Transverse colon (tissue), 4 donors: Measurements from ENCODE around the gene POLR1F. TPM values are rescaled to one million over a fixed set of nuclear protein-coding genes. Genes with fewer than 3 reads are reported as not detected.
A peak's percentile ranks its signal among the peaks of the same experiment; 100 is the strongest.

Experiments
- DNase-seq: peaks from one replicate; pipeline ENCODE4 v3.0.0-alpha.2; 2019
- H3K27ac ChIP-seq, 4 donors: fragments of 200-600 bp; sonication (generic); 2 replicates each; pipeline ENCODE4 v1.5.1; 2016 to 2018; ENCODE audit warnings: inconsistent platforms in 4 of 4
- H3K27me3 ChIP-seq: fragments of 200-600 bp; sonication (generic); 2 replicates; pipeline ENCODE4 v1.5.1; 2017; ENCODE audit warnings: inconsistent platforms
- H3K36me3 ChIP-seq, 4 donors: fragments of 200-600 bp; sonication (generic); 2 replicates each; pipeline ENCODE4 v1.5.1; 2017 to 2019; ENCODE audit warnings: inconsistent platforms in 4 of 4
- H3K4me1 ChIP-seq, 4 donors: fragments of 200-600 bp; sonication (generic); 2 replicates each; pipeline ENCODE4 v1.5.1; 2017 to 2020; ENCODE audit warnings: inconsistent platforms in 4 of 4
- H3K4me3 ChIP-seq, 4 donors: fragments of 200-600 bp; sonication (generic); 1 replicate in 1 of 4; 2 replicates in 3 of 4; pipeline versions ENCODE4 v1.5.1 to v1.6.1; 2017 to 2019; ENCODE audit warnings: inconsistent platforms in 4 of 4
- H3K9me3 ChIP-seq, 2 donors: fragments of 200-600 bp; sonication (generic); 2 replicates each; pipeline ENCODE4 v1.5.1; 2017 to 2019; ENCODE audit warnings: inconsistent platforms in 2 of 2
- EP300 ChIP-seq: sonication (generic); formaldehyde crosslinking; IDR thresholded peaks from one replicate; pipeline ENCODE4 v1.6.1; 2017; ENCODE audit warnings: antibody characterized with exemption, low read depth
- POLR2A ChIP-seq: fragments of 450-650 bp; IDR thresholded peaks from one replicate; pipeline ENCODE4 v1.6.1; 2016; ENCODE audit warnings: antibody characterized with exemption, mild to moderate bottlenecking, moderate library complexity
- POLR2AphosphoS5 ChIP-seq, 3 donors: sonication (generic); formaldehyde crosslinking; IDR thresholded peaks; one replicate each; pipeline ENCODE4 v1.6.1; 2016; ENCODE audit warnings: antibody characterized with exemption in 3 of 3
- WGBS, 2 donors: methylation state at CpG; one replicate each; pipeline ENCODE4 v1.1.5; 2018; ENCODE audit warnings: low coverage in 1 of 2; 5-methylcytosine and 5-hydroxymethylcytosine counted together
- in situ Hi-C, 4 donors: fragments of 200-750 bp; cut with MboI; loops; one replicate each; pipeline versions ENCODE4 v1.15.0 to v1.15.1; 2017; ENCODE audit warnings: low sequenced_read_pairs in 3 of 4, low pct_ligation_motif_present in 1 of 4, low pct_unique_long_range_greater_than_20kb in 1 of 4
- intact Hi-C: fragments of 100-400 bp; cut with DNase I; formaldehyde crosslinking; loops from one replicate; pipeline ENCODE4 v1.15.1; 2023; ENCODE audit warnings: low total_unique reads
- total RNA-seq, 4 donors: library from RNA; depleted of rRNA; stranded (reverse); fragments of >200 nt; gene quantifications; one replicate each; pipeline ENCODE4 v1.1.0, GENCODE V29; 2016
- TF ChIP-seq, protein P1 (sequence below), 5 experiments: fragments of 200-600 bp in 3 of 5; fragments of 450-650 bp in 2 of 5; sonication (generic) in 3 of 5; IDR thresholded peaks; 1 replicate in 2 of 5; 2 replicates in 3 of 5; pipeline ENCODE4 v1.5.1; 2016 to 2017; ENCODE audit warnings: antibody characterized with exemption in 5 of 5, inconsistent platforms in 3 of 5, mild to moderate bottlenecking in 2 of 5, moderate library complexity in 1 of 5

The POLR1F gene, protein sequence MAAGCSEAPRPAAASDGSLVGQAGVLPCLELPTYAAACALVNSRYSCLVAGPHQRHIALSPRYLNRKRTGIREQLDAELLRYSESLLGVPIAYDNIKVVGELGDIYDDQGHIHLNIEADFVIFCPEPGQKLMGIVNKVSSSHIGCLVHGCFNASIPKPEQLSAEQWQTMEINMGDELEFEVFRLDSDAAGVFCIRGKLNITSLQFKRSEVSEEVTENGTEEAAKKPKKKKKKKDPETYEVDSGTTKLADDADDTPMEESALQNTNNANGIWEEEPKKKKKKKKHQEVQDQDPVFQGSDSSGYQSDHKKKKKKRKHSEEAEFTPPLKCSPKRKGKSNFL
- 1 to 10 TPM in 3 of 4 donors, under 1 TPM in 1; 0.20 to 7.5 (median 3.7) TPM for total RNA-seq

DNA sequence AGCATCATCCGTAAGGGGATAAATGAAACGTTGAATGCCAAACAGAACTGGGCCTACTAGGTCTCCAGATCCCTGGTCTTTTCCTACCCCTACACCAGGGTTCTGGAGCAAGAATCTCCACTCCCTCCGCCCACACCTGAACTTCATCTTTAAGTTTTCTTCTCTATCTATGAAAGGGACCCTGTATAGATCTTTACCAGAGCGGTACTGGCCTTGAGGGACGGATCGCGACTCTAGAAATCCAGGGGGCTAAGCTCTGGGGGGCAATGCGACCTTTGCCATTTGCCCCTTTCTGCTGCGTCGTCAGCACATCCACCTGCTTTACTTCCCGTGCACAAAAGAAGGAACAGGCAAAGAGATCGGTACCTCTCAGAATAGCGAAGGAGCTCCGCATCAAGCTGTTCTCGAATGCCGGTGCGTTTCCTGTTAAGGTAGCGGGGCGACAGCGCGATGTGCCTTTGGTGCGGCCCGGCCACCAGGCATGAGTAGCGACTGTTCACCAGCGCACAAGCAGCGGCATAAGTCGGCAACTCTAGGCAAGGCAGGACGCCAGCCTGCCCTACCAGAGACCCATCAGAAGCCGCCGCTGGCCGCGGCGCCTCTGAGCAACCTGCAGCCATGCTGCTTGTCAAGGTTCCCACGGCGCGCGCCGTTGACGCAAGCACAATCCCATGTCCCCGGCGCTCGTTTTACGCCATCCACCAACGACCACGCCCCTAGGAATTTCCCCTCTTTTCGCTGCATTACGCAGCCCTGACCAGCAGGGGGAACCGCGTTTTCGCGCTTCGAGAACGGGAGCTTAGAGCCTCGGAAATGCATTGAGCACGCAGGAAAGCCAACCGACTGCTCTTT lies at the start of gene POLR1F:
Gene POLR1F, minus strand, starts transcription at position 641 of the 852 bp plus-strand sequence. Its CDS starts 21 bp downstream, at position 620.
- in situ Hi-C loops, result loop anchor here in 1 of 4 donors (25.0 kb wide), 1 partner anchor 604 kb away; no protein-coding TSS in a partner anchor
- Histone ChIP-seq H3K36me3 (no peaks in the 10 kb centered on the region), H3K9me3 (no peaks in the 10 kb centered on the region), H3K27me3 (no peaks in the 10 kb centered on the region), H3K4me3 (peak within 1 kb of the TSS; percentile 73 to 90 (median 80)), H3K4me1 (peaks cover 5 to 20% (median 14%) of the 10 kb centered on the region in 4 donors), H3K27ac (peak within 1 kb of the TSS; percentile 77 to 83 (median 82))
- intact Hi-C loops, result no loop called here
- peak; percentile 95 for DNase-seq
- WGBS, 2 donors, result 0% methylated on average over 4 to 44 of the region's 56 CpGs
- TF ChIP-seq, protein P1, sequence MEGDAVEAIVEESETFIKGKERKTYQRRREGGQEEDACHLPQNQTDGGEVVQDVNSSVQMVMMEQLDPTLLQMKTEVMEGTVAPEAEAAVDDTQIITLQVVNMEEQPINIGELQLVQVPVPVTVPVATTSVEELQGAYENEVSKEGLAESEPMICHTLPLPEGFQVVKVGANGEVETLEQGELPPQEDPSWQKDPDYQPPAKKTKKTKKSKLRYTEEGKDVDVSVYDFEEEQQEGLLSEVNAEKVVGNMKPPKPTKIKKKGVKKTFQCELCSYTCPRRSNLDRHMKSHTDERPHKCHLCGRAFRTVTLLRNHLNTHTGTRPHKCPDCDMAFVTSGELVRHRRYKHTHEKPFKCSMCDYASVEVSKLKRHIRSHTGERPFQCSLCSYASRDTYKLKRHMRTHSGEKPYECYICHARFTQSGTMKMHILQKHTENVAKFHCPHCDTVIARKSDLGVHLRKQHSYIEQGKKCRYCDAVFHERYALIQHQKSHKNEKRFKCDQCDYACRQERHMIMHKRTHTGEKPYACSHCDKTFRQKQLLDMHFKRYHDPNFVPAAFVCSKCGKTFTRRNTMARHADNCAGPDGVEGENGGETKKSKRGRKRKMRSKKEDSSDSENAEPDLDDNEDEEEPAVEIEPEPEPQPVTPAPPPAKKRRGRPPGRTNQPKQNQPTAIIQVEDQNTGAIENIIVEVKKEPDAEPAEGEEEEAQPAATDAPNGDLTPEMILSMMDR (IDR thresholded peaks at IDR 0.05), result peak; percentile 85 to 89 (median 88)
- TF ChIP-seq POLR2AphosphoS5 (IDR thresholded peaks at IDR 0.05) (peak; percentile 85 to 92 (median 89)), EP300 (no peak), POLR2A (peak; percentile 83)

DNA sequence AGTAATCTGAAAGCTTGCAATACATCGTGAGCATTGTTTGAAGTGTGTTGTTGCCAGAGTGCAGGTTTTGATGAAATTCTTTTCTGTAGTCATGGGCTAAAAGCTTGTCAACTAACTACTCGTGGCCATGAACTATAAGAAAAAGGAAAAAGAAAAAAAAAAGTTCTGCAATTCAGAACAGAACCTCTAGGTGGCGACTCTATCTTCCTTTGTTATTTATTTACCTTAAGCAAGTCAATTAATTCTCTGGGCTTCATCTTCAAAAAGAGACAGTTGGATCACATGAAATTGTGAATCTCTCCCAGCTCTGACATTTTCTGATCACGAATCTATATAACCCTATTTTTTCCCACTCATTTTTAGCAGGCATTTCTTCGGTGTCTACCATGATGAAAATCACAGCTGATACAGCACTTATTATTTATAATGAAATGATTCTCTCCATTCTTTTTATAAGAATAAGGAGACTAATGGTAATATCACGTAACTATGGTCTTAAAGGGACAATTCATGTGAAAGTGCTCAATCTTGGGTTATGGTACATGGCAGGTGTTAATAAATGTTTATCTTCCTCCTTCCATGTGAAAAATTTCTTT lies 45.8 kb upstream of the POLR1F start:
- H3K27ac ChIP-seq, result no peak overlapping the region
- no peak for DNase-seq
- no peak overlapping the region for H3K4me3 ChIP-seq
- intact Hi-C loops (loop anchor here (10.0 kb wide), 1 partner anchor 420 kb away; no protein-coding TSS in a partner anchor), in situ Hi-C loops (loop anchor here in 3 of 4 donors (10.0 to 25.0 kb wide), 5 partner anchors 408 to 840 kb away; partner anchors contain the start of gene ITGB8 (in 1 of the 3))
- H3K9me3 ChIP-seq, result no peaks in the 10 kb centered on the region
- 31 to 36% methylated on average over 6 of the region's 6 CpGs for WGBS, 2 donors
- no peaks in the 10 kb centered on the region for H3K27me3 ChIP-seq
- H3K4me1 ChIP-seq, result no peaks in the 10 kb centered on the region
- TF ChIP-seq POLR2A (no peak), POLR2AphosphoS5 (IDR thresholded peaks at IDR 0.05) (no peak), EP300 (no peak)
- TF ChIP-seq, protein P1 (IDR thresholded peaks at IDR 0.05), result peak; percentile 58 to 82 (median 68)
- no peaks in the 10 kb centered on the region for H3K36me3 ChIP-seq

DNA sequence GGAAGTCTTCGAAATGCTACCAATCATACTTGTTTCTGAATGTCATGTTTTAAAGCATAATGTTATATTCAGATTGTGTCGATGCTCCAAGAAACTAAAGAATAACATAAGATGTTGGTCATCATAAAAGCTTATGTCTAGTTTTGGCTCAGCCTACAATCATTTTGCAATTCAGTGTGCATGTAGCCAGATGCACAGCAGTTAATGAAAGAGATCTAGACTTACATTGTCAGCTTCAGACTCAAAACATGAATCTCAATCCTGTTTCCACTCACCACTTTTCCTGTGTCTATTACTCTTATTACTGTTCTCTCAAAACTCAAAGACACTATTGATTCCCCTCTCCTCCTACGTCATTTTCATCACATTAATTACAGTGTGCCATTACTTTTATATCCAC lies 43.2 kb upstream of the POLR1F start:
- in situ Hi-C loops (loop anchor here in 3 of 4 donors (10.0 to 25.0 kb wide), 5 partner anchors 410 to 843 kb away; partner anchors contain the start of gene ITGB8 (in 1 of the 3)), intact Hi-C loops (loop anchor here (10.0 kb wide), 1 partner anchor 423 kb away; no protein-coding TSS in a partner anchor)
- Histone ChIP-seq H3K27ac (no peak overlapping the region), H3K9me3 (no peaks in the 10 kb centered on the region), H3K27me3 (no peaks in the 10 kb centered on the region), H3K36me3 (no peaks in the 10 kb centered on the region), H3K4me3 (no peak overlapping the region), H3K4me1 (no peaks in the 10 kb centered on the region)
- 78 to 80% methylated on average over 3 of the region's 3 CpGs for WGBS, 2 donors
- TF ChIP-seq EP300 (no peak), POLR2AphosphoS5 (IDR thresholded peaks at IDR 0.05) (no peak)
- DNase-seq, result no peak

DNA sequence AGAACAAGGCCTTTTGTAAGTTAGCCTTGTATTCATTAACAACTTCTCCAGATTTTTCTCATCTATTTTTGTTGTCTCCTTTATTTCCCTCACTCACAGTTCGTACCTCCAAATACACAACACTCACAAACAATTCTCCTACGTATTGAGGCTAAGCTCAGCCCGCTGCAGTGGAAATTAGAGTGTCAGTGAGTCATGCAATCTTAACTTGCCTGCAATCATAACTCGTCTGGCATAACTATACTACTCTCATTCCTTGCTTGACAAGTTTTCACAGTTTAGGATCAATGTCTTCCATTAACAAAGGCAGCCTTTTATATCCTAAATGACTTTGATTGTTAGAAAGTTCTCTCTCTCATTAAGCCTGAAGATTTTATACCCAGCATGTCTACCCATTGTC lies 40.8 kb upstream of the POLR1F start:
- 24 to 47% methylated on average over 4 of the region's 4 CpGs for WGBS, 2 donors
- TF ChIP-seq, protein P1 (IDR thresholded peaks at IDR 0.05), result no peak
- TF ChIP-seq POLR2A, result no peak
- no peak for TF ChIP-seq EP300
- TF ChIP-seq POLR2AphosphoS5 (IDR thresholded peaks at IDR 0.05), result no peak
- Histone ChIP-seq H3K27me3 (no peaks in the 10 kb centered on the region), H3K36me3 (no peaks in the 10 kb centered on the region), H3K4me1 (no peaks in the 10 kb centered on the region), H3K27ac (no peak overlapping the region), H3K4me3 (no peak overlapping the region), H3K9me3 (no peaks in the 10 kb centered on the region)
- no peak for DNase-seq
- intact Hi-C loops (loop anchor here (10.0 kb wide), 1 partner anchor 425 kb away; no protein-coding TSS in a partner anchor), in situ Hi-C loops (loop anchor here (5.0 to 25.0 kb wide), 7 partner anchors 413 to 863 kb away; partner anchors contain the start of genes ABCB5 (in 1 of the 4) and ITGB8 (in 1 of the 4))
